BE2C (cell line): Measurements from ENCODE around the gene GMPPA.

ENCODE experiments used
- DNase-seq: peaks from one replicate; pipeline ENCODE4 v3.0.0-alpha.2; 2020
- H3K27me3 ChIP-seq: fragments of 250-450 bp; sonication (Bioruptor Pico); 2 replicates; pipeline ENCODE4 v1.5.1; 2020; ENCODE audit warnings: mild to moderate bottlenecking
- H3K36me3 ChIP-seq: fragments of 250-450 bp; sonication (Bioruptor Pico); 2 replicates; pipeline ENCODE4 v1.5.1; 2020; ENCODE audit warnings: mild to moderate bottlenecking
- H3K4me1 ChIP-seq: fragments of 250-450 bp; sonication (Bioruptor Pico); 2 replicates; pipeline ENCODE4 v1.5.1; 2020
- H3K4me3 ChIP-seq: 2 replicates; pipeline ENCODE4 v1.5.1; 2011; ENCODE audit warnings: low read depth, low read length
- H3K9me3 ChIP-seq: fragments of 250-450 bp; sonication (Bioruptor Pico); 2 replicates; pipeline ENCODE4 v1.5.1; 2020
- CTCF ChIP-seq: IDR thresholded peaks from 2 replicates; pipeline ENCODE4 v1.5.1; 2012; ENCODE audit warnings: mild to moderate bottlenecking, low read depth, low read length

GMPPA gene

GRCh38 chr2:219475278-219475677 lies 23.4 kb upstream of the GMPPA start:
- peaks cover 11% of the 10 kb centered on the region; the same call in 1 of the 2 replicates for H3K4me1 ChIP-seq
- H3K4me3 ChIP-seq = no peak overlapping the region
- peaks cover 26% of the 10 kb centered on the region for H3K36me3 ChIP-seq
- TF ChIP-seq CTCF = no peak
- no peak for DNase-seq
- no peaks in the 10 kb centered on the region for H3K9me3 ChIP-seq
- no peaks in the 10 kb centered on the region for H3K27me3 ChIP-seq

- TF ChIP-seq CTCF = peak; percentile 97
- Histone ChIP-seq H3K4me3 (peak overlapping the region; percentile 30), H3K36me3 (peaks cover 24% of the 10 kb centered on the region), H3K9me3 (no peaks in the 10 kb centered on the region), H3K4me1 (peaks cover 4% of the 10 kb centered on the region; the same call in 1 of the 2 replicates), H3K27me3 (no peaks in the 10 kb centered on the region)
- peak; percentile 90 for DNase-seq
Measured at GRCh38 chr2:219475697-219476651, 22.7 kb upstream of the GMPPA start.

GRCh38 chr2:219476652-219477151 lies 22.0 kb upstream of the GMPPA start:
- Histone ChIP-seq H3K4me1 (peaks cover 2% of the 10 kb centered on the region; the same call in 1 of the 2 replicates), H3K4me3 (peak overlapping the region; percentile 30)
- no peak for TF ChIP-seq CTCF

GRCh38 chr2:219477179-219477578 lies 21.5 kb upstream of the GMPPA start:
- H3K4me1 ChIP-seq = peaks cover 2% of the 10 kb centered on the region; the same call in 1 of the 2 replicates
- H3K4me3 ChIP-seq = no peak overlapping the region
- no peak for DNase-seq
- TF ChIP-seq CTCF = no peak
- H3K36me3 ChIP-seq = peaks cover 28% of the 10 kb centered on the region
- H3K27me3 ChIP-seq = no peaks in the 10 kb centered on the region
- no peaks in the 10 kb centered on the region for H3K9me3 ChIP-seq

More at GRCh38 chr2:219476652-219477151, 22.0 kb upstream of the GMPPA start:
- Histone ChIP-seq H3K36me3 (peaks cover 28% of the 10 kb centered on the region), H3K27me3 (no peaks in the 10 kb centered on the region), H3K9me3 (no peaks in the 10 kb centered on the region)
- peak; percentile 67 for DNase-seq

GRCh38 chr2:219477815-219478214 lies 20.9 kb upstream of the GMPPA start:
- Histone ChIP-seq H3K4me1 (peaks cover 2% of the 10 kb centered on the region; the same call in 1 of the 2 replicates), H3K9me3 (no peaks in the 10 kb centered on the region), H3K36me3 (peaks cover 28% of the 10 kb centered on the region), H3K4me3 (no peak overlapping the region), H3K27me3 (no peaks in the 10 kb centered on the region)
- DNase-seq = no peak
- TF ChIP-seq CTCF = no peak

GRCh38 chr2:219478916-219479315 lies 19.8 kb upstream of the GMPPA start:
- Histone ChIP-seq H3K4me3 (no peak overlapping the region), H3K9me3 (no peaks in the 10 kb centered on the region), H3K27me3 (no peaks in the 10 kb centered on the region), H3K36me3 (peaks cover 20% of the 10 kb centered on the region), H3K4me1 (peaks cover 2% of the 10 kb centered on the region; the same call in 1 of the 2 replicates)
- no peak for TF ChIP-seq CTCF
- no peak for DNase-seq
